Measurements from ENCODE around the gene SNX13. TPM values are rescaled to one million over a fixed set of nuclear protein-coding genes. Genes with fewer than 3 reads are reported as not detected.

The SNX13 gene
- total and polyA plus RNA-seq, 2 donors (not counting 3 experiments of a cell fraction or from before 2014, with no cell fraction given) = 6.1 to 28.5 TPM

- peaks cover 0 to 2% of the 10 kb centered on the region in 2 experiments for H3K36me3 ChIP-seq (ENCODE audit: control insufficient read depth in 2 of 2, extremely low read depth in 1 of 2, insufficient read depth in 2 of 2, low read length in 2 of 2)
- no peaks in the 10 kb centered on the region for H3K9me1 ChIP-seq (replicated peaks; ENCODE audit: control insufficient read depth, extremely low read depth, insufficient read depth, low read length)
- no TSS peak for BruUV-seq (replicated peaks)
- ChIA-PET CTCF (no interaction called here), POLR2A (no interaction called here)
- H3K9ac ChIP-seq (replicated peaks; ENCODE audit: extremely low read depth, insufficient read depth, low read length) = no peak overlapping the region
- H3K27ac ChIP-seq (ENCODE audit: insufficient read depth, low read depth, low read length) = no peak overlapping the region
- H3K4me1 ChIP-seq (ENCODE audit: control insufficient read depth, extremely low read depth, insufficient read depth, low read length) = no peaks in the 10 kb centered on the region
- H3K9me3 ChIP-seq (replicated peaks; ENCODE audit: control insufficient read depth, insufficient read depth, low read length) = no peaks in the 10 kb centered on the region
- no peak for FAIRE-seq
- H3K4me2 ChIP-seq (ENCODE audit: insufficient read depth, low read length) = no peak overlapping the region
- no peak overlapping the region for H2AFZ ChIP-seq (ENCODE audit: low read depth, low read length)
- no peaks in the 10 kb centered on the region for H3K27me3 ChIP-seq (ENCODE audit: control insufficient read depth in 2 of 2, insufficient read depth in 2 of 2, low read length in 2 of 2)
- H4K20me1 ChIP-seq (replicated peaks; ENCODE audit: control insufficient read depth, extremely low read depth, insufficient read depth, low read length) = no peaks in the 10 kb centered on the region
- DNase-seq (ENCODE audit: low read depth, low spot score) = no peak
- dilution Hi-C loops (cut with MboI; ENCODE audit: extremely low pct_ligation_motif_present, low sequenced_read_pairs) (no loop called here), intact Hi-C loops (cut with micrococcal nuclease) (no loop called here)
- TF ChIP-seq POLR2AphosphoS5 (IDR thresholded peaks at IDR 0.05; ENCODE audit: insufficient read depth, low read depth, low read length) (no peak), MYC (IDR thresholded peaks at IDR 0.05; ENCODE audit: low read depth, low read length) (no peak), CTCF (IDR thresholded peaks at IDR 0.05; ENCODE audit: extremely low read depth in 1 of 2, insufficient read depth in 1 of 2, low read depth in 1 of 2, low read length in 2 of 2) (no peak), POLR2A (IDR thresholded peaks at IDR 0.05; ENCODE audit: low read depth, low read length) (no peak), FOS (IDR thresholded peaks at IDR 0.05; ENCODE audit: borderline replicate concordance, insufficient read depth, low read length) (no peak), GATA2 (IDR thresholded peaks at IDR 0.05; ENCODE audit: insufficient read depth, insufficient read length, low read depth, low read length) (no peak), JUN (IDR thresholded peaks at IDR 0.05; ENCODE audit: borderline replicate concordance, insufficient read depth, insufficient read length, low read depth) (no peak), EZH2 (IDR thresholded peaks at IDR 0.05; ENCODE audit: borderline replicate concordance, low read depth, low read length, severe bottlenecking) (no peak)
- TF ChIP-seq, protein P1, sequence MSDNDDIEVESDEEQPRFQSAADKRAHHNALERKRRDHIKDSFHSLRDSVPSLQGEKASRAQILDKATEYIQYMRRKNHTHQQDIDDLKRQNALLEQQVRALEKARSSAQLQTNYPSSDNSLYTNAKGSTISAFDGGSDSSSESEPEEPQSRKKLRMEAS (IDR thresholded peaks at IDR 0.05; ENCODE audit: insufficient read depth, insufficient read length) = no peak
- H3K4me3 ChIP-seq (replicated peaks in 1 of 3; ENCODE audit: insufficient read depth in 1 of 3, low read depth in 1 of 3, low read length in 3 of 3) = no peak overlapping the region
- H3K79me2 ChIP-seq (ENCODE audit: control insufficient read depth, insufficient read depth, low read length) = no peaks in the 10 kb centered on the region
These were observed 117.6 kb downstream of the SNX13 start for GRCh38 chr7:17822547-17823173.
